ENCODE results near the gene IFNA5.

IFNA5 gene

GRCh38 chr9:21289848-21290247 is 15.3 kb downstream of the IFNA5 start:
- no peak for DNase-seq

- DNase-seq = no peak
These were observed 17.8 kb downstream of the IFNA5 start for GRCh38 chr9:21287280-21287679.

DNA sequence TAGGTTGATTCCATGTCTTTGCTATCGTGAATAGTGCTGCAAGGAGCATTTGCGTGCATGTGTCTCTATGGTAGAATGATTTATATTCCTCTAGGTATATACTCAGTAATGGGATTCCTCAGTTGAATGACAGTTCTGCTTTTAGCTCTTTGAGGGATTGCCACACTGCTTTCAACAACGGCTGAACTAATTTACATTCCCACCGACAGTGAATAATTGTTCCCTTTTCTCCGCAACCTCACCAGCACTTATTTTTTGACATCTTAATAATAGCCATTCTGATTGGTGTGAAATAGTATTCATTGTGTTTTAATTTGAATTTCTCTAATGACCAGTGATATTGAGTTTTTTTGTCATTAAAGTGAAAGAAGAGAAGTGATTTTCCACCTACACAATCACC is 18.5 kb downstream of the IFNA5 start:
- no peak for DNase-seq

- DNase-seq = no peak
These were observed 19.0 kb downstream of the IFNA5 start for GRCh38 chr9:21286099-21286498.

GRCh38 chr9:21281275-21281674 is 23.8 kb downstream of the IFNA5 start:
- DNase-seq = no peak

GRCh38 chr9:21268347-21268657 is 36.8 kb downstream of the IFNA5 start:
- no peak for DNase-seq

DNA sequence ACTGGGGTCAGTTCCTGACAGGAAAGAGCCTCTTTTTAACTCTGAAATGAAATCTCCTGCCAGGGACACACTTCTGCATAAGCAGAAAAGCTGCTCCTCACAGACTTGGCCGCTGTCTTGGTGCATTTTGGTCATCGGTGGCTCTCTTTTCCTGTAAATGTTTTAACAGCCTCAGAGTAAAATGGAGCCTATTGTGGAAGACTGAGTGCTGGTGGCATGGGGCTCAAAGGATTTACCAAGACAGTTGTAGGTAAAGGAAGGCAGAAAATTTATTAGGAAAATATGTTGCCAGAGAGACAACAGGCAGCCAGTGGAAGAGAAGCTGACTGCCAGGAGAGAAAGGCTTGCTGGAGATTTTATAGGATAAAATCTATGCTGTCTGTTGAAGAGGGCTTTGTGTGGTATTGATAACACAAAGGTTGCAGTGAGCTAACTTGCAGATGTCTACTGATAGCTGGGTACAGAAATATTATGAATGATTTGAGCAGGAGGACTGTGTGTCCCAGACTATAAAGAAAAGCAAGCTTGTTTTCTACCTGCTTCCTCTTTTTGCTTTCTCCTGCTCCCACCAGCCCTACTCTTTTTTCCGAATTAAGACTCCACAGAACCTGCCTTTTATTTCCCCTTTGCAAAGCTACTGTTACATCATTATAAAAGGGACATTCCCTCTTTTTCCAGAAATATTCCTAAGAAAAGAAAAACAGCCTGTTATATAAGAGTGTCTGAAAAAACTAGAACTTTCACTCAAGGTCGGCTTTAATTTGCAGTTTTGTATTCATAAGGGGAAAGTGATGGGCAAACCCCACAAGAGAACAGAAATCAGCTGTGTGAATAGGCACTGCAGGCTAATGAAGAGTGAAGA is 37.4 kb downstream of the IFNA5 start:
- no peak for DNase-seq

GRCh38 chr9:21266733-21267484 is 38.2 kb downstream of the IFNA5 start:
- DNase-seq = no peak

DNA sequence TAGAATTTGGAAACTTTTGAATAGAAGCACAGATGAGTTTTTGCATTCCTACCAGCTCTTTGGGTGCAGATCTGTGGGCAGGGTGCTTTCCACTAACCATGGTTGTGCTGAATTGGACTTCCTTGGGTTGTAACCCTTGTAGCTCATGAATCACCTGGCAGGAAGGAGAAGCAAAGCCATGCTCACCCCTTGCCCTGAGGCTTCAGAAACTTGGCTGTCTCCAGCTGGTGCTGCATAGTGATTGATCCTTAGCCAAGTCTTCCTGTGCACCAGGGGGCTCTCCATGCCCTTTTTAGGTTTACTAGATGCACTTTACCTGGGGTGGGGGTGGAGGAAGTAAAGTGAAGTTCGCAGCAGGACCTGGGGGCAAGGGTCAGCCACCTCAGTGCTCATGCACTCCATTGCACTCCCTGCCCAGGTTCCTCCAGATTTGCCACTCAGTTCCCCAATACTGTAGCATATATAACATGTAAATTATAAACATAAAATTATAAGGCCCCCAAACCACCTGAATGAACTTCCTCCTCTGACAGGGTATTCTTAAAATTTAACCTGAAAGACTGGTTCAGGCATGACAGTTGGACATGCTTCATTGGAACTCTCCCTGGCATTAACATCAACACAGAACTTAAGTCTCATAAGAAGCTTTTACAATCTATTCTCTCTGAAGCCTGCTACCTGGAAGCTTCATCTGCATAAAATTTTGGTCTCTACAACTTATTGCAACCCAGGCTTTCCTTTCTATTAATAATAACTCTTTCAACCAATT is 39.5 kb downstream of the IFNA5 start:
- no peak for DNase-seq

DNA sequence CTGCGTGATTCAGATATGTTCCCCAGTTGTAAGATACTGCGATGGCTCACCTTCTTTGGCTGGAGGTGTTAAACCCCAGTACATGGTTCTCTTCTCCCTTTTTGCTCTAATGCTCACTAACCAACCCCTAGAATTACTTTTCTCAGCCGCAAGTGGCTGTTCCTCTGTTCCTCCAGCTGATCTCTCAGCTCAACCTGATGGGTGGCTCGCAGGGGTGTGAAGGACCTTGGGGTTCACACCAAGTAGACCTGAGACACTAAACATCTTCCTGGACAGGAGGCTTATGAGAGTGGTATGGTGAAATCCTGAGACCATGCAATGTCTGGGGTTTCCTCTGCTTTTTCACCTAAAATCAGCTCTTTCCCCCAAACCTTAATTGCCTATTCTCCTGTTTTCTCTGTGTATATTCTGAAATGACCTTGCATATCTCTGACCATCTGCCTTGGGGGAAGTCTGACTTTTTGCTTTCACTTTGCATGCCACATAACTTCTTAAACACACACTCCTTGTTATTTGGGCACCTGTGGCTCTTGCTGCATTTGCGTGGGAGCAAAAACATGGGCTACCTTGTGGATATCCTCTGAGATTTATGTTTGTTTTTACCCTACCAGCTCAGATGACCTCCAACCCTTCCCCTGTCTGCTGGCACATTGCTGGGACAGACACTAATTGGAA is 49.4 kb downstream of the IFNA5 start:
- no peak for DNase-seq
